ENCODE results near the gene MARS1.

MARS1 gene

GRCh38 chr12:57531836-57532235, 44.0 kb downstream of the MARS1 start:
- peaks cover 7% of the 10 kb centered on the region; the same call in 1 of the 2 replicates for H3K36me3 ChIP-seq (replicated peaks; ENCODE audit: insufficient read depth, low read length)
- no peak overlapping the region for H2AFZ ChIP-seq (ENCODE audit: low read length)
- no peaks in the 10 kb centered on the region; the same call in 1 of the 2 replicates for H3F3A ChIP-seq (ENCODE audit: insufficient read depth, low read length)
- H3K9ac ChIP-seq (ENCODE audit: low read length): no peak overlapping the region
- no peaks in the 10 kb centered on the region for H3K9me3 ChIP-seq (replicated peaks; ENCODE audit: insufficient read depth, low read length)
- H4K20me1 ChIP-seq (ENCODE audit: insufficient read depth, low read length): no peaks in the 10 kb centered on the region
- no peaks in the 10 kb centered on the region; the same call in 1 of the 2 replicates for H3K79me2 ChIP-seq (ENCODE audit: low read length)
- no peak overlapping the region for H3K4me2 ChIP-seq (ENCODE audit: low read depth, low read length)
- H3K4me1 ChIP-seq (ENCODE audit: low read length): no peaks in the 10 kb centered on the region
- TF ChIP-seq EZH2 (optimal IDR thresholded peaks at IDR 0.05; ENCODE audit: low read depth, low read length) (no peak), EZH2phosphoT487 (IDR thresholded peaks at IDR 0.05; ENCODE audit: low read length) (no peak), CTCF (IDR thresholded peaks at IDR 0.05; ENCODE audit: low read length) (no peak)
- no peaks in the 10 kb centered on the region for H3K9me2 ChIP-seq (replicated peaks; ENCODE audit: insufficient read depth, low read length)
- no peak overlapping the region for H3K27ac ChIP-seq (ENCODE audit: low read length)
- H3K27me3 ChIP-seq (replicated peaks; ENCODE audit: insufficient read depth, low read length): no peaks in the 10 kb centered on the region
- H3K4me3 ChIP-seq (ENCODE audit: low read length): no peak overlapping the region
- DNase-seq: no peak

GRCh38 chr12:57533108-57533507, 45.2 kb downstream of the MARS1 start:
- Histone ChIP-seq H3K4me3 (ENCODE audit: low read length) (no peak overlapping the region), H3K9me3 (replicated peaks; ENCODE audit: insufficient read depth, low read length) (no peaks in the 10 kb centered on the region), H3K27me3 (replicated peaks; ENCODE audit: insufficient read depth, low read length) (no peaks in the 10 kb centered on the region), H3K79me2 (ENCODE audit: low read length) (no peaks in the 10 kb centered on the region; the same call in 1 of the 2 replicates), H3K27ac (ENCODE audit: low read length) (no peak overlapping the region), H4K20me1 (ENCODE audit: insufficient read depth, low read length) (no peaks in the 10 kb centered on the region), H3K9me2 (replicated peaks; ENCODE audit: insufficient read depth, low read length) (no peaks in the 10 kb centered on the region), H3K4me2 (ENCODE audit: low read depth, low read length) (no peak overlapping the region), H3K9ac (ENCODE audit: low read length) (no peak overlapping the region), H3K4me1 (ENCODE audit: low read length) (no peaks in the 10 kb centered on the region), H2AFZ (ENCODE audit: low read length) (no peak overlapping the region), H3F3A (ENCODE audit: insufficient read depth, low read length) (no peaks in the 10 kb centered on the region; the same call in 1 of the 2 replicates), H3K36me3 (replicated peaks; ENCODE audit: insufficient read depth, low read length) (peaks cover 3% of the 10 kb centered on the region; the same call in 1 of the 2 replicates)
- no peak for DNase-seq
- no peak for TF ChIP-seq CTCF (IDR thresholded peaks at IDR 0.05; ENCODE audit: low read length)
- TF ChIP-seq EZH2 (optimal IDR thresholded peaks at IDR 0.05; ENCODE audit: low read depth, low read length): no peak
- TF ChIP-seq EZH2phosphoT487 (IDR thresholded peaks at IDR 0.05; ENCODE audit: low read length): no peak

- H3K9me2 ChIP-seq (replicated peaks; ENCODE audit: insufficient read depth, low read length): no peaks in the 10 kb centered on the region
- H3K4me3 ChIP-seq (ENCODE audit: low read length): no peak overlapping the region
- 0 out of 2 replicates have a peak, but pooled peaks cover 3% of the 10 kb centered on the region for H3K36me3 ChIP-seq (replicated peaks; ENCODE audit: insufficient read depth, low read length)
- no peaks in the 10 kb centered on the region for H3K27me3 ChIP-seq (replicated peaks; ENCODE audit: insufficient read depth, low read length)
- no peak for DNase-seq
- no peaks in the 10 kb centered on the region for H3K9me3 ChIP-seq (replicated peaks; ENCODE audit: insufficient read depth, low read length)
- no peak overlapping the region for H3K27ac ChIP-seq (ENCODE audit: low read length)
- H3K9ac ChIP-seq (ENCODE audit: low read length): no peak overlapping the region
- TF ChIP-seq EZH2phosphoT487 (IDR thresholded peaks at IDR 0.05; ENCODE audit: low read length) (no peak), CTCF (IDR thresholded peaks at IDR 0.05; ENCODE audit: low read length) (no peak), EZH2 (optimal IDR thresholded peaks at IDR 0.05; ENCODE audit: low read depth, low read length) (no peak)
- no peaks in the 10 kb centered on the region for H3K79me2 ChIP-seq (ENCODE audit: low read length)
- no peak overlapping the region for H3K4me2 ChIP-seq (ENCODE audit: low read depth, low read length)
- no peaks in the 10 kb centered on the region; the same call in 1 of the 2 replicates for H3F3A ChIP-seq (ENCODE audit: insufficient read depth, low read length)
- H4K20me1 ChIP-seq (ENCODE audit: insufficient read depth, low read length): no peaks in the 10 kb centered on the region
- H3K4me1 ChIP-seq (ENCODE audit: low read length): no peaks in the 10 kb centered on the region
- no peak overlapping the region for H2AFZ ChIP-seq (ENCODE audit: low read length)
Measured at GRCh38 chr12:57534250-57534649, 46.4 kb downstream of the MARS1 start.
